NCI-H82 treated with DMSO at 0.1 percent for 48 hours (cell line): ENCODE measurements around the gene GALNT18.

Source experiments
- DNase-seq: peaks from one replicate; lab custom pipeline; 2025; ENCODE audit not compliant: unreplicated experiment; lab: John Stamatoyannopoulos, UW

The GALNT18 gene

DNA sequence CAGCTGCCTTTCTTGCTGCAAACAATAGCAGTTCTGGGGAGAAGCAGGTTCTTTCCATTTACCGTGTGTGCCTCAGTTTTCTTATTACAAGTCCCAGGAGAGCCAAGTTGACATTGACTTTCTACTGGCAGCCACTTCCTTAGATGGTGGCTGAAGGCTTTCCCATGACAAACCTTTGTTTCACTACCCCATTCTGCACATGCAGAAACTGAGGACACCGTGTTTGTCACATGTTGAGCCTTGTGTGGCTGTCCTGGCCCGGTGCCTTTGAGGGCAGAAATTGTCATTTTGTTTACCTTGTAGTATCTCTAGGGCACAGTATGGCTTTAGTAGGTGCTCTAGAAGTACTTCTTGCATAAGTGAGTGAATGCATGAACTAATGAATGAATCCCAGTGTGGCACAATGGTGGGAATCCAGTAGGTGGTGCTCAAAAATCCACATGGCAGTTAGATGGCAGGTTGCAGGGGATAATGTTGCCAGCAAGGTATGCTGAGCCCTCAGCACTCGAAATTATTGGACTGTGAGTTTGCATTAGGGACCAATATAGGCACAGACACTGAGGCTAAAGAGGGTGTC is 370.3 kb downstream of the GALNT18 start:
- DNase-seq = no peak

DNA sequence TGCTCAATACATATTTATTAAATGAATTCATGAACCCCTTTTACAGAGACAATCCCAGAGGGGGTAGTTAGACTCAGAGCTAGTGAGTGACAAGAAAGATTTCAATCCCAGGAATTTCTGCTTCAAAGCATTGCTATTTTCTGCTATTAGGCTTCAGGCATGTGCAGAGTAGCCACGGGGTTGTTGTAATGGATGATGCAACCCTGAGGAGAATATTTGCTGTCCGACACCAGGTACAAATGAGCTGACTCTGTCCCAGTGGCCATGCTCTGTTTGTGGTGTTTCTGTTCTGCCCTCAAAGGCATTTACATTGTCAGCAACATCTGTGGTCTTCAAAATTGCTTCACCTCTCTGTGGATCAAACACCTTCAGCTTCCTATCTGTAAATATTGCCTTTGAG is 371.3 kb downstream of the GALNT18 start:
- no peak for DNase-seq

DNA sequence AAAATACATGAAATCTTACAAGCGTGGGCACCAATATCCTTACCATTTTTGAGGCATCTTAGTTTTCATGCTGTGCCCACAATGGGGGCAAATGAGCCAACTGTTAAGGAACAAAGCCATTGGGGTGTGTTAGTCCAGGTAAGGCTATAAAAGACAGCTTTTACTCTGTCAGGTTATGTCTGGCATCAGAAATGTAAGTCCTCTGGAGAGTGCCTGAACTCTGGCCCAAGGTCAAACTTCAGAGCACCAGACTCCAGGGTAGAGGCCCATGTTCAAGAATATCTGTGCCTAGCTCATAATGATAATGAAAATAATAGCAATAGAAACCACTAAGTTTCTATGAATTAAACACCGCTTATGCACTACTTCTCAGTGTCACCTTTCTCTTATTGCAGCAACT is 374.2 kb downstream of the GALNT18 start:
- DNase-seq = no peak

DNA sequence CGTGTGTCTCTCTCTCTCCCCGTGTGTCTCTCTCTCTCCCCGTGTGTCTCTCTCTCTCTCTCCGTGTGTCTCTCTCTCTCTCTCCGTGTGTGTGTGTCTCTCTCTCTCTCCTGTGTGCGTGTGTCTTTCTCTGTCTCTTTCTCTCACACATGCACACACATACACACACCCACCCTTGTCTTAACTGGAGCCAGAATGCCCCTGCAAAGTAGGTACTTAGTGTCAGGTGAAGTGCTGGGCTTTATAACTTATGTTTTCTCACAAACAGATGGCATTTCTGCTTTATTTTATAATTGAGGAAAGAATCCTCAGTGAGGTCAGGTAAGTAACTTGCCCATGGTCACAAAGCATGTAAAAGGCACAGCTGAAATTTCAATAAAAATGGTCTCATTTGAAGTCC is 374.7 kb downstream of the GALNT18 start:
- no peak for DNase-seq

DNA sequence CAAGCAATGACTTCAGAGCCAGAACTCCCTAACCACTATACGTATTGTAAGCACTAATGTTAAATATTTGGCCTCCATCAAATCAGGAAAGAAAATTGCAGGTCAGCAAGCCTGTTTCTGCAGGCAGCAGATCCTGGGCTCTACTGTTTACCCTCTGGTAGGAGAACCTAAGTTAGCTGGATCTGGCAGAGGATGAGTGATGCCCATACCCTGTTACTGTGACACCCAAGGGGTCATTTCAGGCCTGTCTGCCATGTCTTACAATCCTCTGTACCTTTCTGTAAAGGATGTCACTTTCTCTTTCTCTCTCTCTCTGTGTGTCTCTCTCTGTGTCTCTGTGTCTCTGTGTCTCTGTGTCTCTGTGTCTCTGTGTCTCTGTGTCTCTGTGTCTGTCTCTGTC is 375.6 kb downstream of the GALNT18 start:
- no peak for DNase-seq

DNA sequence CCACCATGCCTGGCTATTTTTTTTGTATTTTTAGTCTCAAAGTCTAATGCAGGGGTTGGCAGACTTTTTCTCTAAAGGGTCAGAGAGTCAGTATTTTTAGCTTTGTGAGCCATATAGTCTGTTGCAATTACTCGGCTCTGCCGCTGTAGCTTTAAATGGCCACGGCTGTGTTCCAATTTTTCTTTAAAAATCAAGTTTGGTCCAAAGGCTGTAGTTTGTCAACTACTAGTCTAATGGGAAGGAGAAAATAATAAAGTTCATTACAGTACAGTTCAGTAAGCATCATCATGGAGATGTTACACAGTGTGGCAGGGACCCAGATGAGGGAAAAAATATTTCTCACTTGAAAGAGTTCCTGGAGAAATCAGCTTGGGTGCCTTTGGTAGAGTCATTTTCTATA is 376.4 kb downstream of the GALNT18 start:
- no peak for DNase-seq

DNA sequence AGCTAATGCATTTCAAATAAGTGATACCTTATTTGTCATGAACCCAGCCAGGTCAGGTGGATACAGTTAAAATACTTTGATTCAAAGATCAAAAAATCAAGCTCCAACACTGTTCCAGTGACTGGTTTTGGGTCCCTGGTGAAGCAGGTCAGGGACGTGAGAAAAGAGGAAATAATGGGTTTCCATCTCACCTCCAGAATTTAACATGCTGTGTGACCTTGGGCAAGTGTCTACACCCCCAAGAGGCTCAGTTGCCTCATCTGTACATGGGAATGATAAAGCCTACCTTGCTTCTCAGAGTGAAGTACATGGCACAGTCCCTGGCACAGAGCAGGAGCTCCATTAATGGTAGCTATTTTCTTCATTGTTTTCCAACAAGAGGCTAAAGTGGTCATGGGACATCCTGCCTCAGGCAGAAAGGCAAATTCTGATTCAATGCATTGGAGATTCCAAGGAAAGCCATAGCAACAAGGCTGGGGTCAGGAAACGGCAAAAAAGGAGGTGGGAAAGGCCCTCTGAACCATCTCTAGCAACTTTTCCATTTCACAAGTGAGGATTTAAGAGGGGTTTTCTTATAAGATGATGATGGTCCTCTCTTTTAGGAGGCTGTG is 377.2 kb downstream of the GALNT18 start:
- DNase-seq = no peak

DNA sequence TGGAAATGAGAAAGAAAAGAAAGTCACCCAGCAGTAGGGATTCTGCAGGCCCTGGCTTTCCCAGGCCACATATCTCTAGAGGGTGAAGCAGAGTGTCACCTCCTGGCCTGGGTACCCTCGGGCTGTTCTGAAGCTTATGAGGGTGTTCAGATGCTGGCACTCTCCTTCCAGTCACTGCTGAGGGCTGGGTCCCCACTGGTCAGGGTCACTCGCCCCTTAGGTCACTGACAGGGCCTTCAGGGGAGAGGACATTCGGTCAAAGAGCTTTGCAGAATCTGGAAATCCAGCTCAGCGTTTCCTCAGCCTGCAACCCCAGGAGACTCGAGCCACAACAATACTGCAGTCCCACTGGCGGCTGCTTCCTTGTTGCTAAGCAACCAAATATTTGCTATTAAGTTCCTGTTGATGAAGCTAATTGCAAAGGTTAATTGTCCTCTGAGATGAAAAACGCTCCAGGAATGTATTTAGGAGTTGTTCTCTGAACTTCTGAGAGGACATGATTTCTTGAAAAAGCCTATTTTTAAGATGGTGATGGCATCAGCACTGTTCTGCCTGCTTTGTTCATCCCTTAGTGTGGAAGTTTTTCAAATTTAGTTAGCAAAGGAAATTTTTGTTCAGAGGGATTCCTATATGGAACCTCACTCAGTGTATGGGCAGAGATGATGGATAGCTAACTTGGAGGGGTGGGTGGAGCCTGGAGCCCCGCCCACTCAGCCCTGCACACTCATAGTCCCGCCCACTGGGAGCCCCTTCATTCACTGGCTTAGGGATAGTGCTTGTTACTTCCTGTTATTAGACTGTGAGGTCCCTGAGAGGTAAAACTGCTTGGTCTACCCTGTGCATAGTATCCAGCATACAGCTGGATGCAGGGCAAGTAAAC is 378.0 kb downstream of the GALNT18 start:
- DNase-seq = peak; percentile 1

DNA sequence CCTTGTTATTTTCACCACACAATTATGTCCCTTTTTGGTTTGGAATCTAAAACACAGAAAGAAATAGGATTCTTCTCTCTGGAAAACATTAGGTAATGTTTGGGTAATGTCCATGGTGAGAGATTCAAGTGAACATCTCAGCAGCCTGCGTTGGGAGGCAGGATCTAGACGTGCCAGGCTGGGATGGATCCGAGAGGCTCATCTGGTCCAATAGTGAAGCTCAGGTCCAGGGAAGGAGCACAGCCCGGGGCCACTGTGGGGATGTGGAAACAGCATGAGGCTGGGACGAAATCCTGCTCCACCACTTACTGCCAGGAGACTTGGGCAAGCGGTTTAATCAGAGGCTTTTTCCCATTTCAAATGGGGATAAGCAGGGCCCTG is 378.6 kb downstream of the GALNT18 start:
- DNase-seq = no peak

DNA sequence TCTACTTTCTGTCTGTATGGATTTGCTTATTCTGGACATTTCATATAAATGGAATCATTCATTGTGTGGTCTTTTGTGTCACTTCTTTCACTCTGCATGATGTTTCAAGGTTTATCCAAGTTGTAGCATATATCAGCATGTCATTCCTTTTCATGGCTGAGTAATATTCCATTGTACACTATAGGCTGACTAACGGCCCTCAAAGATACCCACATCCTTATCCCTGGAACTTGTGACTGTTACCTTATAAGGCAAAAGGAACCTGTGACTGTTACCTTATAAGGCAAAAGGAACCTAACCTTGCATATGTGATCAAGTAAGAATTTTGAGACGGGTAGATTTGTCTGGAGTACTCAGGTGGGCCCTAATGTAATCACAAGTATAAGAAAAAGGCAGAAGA is 380.5 kb downstream of the GALNT18 start:
- no peak for DNase-seq

DNA sequence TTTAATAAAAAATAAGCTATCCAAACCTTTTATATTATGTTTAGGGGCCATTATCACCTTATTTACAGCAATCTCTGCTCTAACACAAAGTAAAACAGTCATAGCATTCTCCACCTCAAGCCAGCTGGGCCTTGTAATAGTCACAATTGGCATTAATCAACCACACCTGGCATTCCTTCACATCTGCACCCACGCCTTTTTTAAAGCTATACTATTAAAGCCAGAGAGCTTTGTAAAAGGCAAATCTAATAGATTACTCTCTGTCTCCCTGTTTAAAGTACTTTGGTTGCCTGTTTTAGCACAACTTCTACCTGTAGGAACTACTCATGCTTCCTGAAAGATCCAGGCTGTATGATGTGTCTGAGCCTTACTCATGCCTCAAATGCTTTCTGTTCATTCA is 381.8 kb downstream of the GALNT18 start:
- no peak for DNase-seq

DNA sequence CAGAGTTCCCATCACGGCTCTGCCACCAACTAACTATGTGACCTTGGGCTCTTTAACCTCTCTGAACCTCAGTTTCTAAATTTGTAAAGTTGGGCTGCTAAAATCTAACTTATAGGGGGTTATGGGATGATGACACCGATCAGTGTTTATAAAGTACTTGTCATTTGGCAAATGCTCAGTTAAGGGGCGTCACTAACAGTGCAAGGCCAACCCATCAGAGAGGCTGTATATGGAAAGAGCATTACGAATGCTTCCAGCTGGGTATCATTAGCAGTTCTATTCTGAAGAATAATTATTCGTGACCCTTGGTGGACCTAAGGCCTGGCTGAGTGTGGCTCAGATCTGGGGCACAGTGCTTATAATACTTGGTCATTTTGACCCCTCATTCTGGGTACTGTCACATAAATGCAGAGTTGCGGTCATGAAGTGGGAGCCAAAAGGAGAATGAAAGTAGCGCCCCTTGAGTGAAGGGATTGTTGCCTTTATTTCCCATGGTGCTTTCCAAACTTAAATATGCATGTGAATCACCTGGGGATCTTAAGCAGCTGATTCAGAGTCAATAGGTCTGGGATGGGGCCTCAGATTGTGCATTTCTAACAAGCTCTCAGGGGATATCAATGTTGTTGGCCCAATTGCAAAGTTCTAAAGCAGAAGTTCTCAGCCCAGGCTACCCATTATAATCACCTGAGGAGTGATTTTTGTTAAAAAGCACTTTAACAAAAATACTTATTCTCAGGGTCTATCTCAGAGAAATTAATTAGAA is 384.6 kb downstream of the GALNT18 start:
- no peak for DNase-seq

DNA sequence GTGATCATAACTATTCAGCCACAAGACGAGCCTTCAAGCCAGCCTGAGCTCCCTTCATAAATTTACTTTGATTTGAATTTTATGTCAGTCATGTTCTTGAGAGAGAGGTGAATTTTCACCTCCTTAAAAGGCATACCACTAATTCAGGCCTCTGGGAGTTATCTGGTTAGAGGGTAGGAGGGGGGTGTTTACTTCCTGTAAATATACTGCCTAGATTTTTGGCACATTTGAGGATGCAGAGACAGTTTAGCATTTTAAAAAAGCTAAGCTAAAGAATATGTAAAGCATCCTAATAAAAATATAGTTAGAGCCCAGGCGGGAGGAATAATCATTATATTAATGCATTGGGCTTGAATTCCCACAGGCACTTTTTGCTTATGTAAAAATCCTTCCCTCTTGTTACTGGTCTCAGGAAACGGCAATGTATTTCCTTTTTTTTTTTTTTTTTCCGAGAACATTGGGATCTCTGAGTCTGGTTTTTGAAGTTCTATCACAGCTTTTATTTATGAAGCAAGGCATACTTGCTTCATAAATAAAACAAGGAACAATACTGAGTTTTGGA is 385.2 kb downstream of the GALNT18 start:
- DNase-seq = no peak

DNA sequence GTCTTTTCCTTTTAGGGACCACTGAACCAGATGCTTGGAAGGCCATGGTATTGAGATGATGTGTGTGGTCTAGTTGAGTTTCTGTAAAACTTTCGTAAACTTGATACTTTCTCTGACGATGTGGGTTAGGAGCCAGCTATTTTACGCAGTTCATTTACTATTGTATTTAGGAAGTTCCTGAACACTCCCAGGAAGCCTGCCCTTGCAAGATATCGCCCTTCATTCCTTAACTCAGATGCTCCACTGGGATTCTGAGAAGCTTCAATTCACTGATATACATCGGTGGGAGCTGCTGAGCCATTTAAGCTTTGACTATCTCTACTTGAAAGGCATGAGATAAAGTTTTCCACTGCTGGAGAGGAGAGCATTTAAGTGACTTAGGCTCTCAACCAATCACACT is 390.0 kb downstream of the GALNT18 start:
- DNase-seq = no peak

DNA sequence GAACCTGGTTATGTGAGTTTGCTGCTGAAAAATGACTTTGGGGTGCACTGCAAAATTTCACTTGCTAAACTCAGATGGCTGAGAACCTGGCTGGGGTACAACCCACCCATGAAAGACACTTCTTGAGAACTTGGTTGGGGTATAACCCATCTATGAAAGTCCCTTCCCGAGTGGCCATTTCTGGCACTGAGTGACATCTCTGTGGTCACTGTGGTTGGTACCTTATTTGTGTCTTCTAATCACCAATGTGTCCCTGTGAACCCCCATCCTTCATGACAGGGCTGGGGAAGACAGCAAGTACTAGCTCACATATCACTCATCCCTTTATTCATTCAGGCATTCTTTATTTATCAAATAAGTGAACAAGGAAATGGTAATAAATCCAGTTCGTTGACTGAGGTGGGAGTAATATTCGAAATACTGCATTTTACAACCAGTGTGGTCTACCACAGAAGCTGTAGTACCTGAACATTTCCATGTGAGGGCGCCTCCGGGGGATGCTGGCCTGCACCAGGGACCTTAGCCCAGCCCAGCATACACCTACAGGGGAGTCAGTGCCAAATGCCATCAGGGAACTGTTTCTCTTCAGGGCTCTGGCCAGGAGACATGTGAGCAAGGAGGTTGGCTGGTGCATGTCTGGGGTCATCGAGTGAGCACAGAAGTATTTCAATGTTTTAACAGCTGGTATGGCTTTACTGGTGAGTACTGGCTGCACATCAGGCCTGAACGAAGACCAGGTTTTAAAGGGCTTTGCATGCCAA is 390.8 kb downstream of the GALNT18 start:
- no peak for DNase-seq

DNA sequence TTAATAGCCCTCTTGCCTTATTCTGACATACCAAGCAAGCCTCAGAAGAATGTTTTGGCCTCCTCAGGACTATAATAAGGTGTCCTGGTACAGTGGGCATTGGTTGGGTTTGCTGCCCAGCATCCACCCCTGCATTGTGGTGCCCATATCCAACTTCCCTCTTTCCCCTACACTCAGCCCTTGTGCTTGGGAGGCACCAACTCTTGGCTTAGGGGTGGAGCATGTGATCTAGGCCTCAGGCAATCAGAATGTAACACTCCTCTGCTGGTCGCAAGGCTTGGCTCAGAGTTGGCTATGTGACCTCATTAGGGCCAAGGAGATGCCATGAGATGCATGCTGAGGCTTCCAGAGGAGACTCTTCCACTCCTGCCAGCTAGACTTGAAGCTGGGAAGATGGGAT is 391.7 kb downstream of the GALNT18 start:
- DNase-seq = no peak

DNA sequence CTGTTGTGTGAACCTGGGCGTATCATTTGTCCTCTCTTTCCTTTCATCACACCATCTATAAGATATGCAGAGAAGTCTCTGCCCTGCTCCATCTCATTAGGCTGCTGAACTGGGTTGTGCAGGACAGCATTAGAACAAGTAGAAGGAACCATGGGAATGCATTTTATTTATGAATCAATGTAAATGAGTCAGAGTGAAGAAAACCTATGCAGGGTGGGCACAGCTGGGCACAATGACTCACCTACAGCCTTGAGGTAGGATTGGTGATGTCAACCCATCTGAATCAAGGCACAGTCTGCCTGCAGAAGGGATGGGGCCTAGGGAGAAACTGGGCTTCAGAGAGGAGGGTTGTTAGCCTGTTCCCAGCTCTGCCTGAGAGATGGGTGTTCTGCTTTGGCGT is 392.2 kb downstream of the GALNT18 start:
- no peak for DNase-seq

DNA sequence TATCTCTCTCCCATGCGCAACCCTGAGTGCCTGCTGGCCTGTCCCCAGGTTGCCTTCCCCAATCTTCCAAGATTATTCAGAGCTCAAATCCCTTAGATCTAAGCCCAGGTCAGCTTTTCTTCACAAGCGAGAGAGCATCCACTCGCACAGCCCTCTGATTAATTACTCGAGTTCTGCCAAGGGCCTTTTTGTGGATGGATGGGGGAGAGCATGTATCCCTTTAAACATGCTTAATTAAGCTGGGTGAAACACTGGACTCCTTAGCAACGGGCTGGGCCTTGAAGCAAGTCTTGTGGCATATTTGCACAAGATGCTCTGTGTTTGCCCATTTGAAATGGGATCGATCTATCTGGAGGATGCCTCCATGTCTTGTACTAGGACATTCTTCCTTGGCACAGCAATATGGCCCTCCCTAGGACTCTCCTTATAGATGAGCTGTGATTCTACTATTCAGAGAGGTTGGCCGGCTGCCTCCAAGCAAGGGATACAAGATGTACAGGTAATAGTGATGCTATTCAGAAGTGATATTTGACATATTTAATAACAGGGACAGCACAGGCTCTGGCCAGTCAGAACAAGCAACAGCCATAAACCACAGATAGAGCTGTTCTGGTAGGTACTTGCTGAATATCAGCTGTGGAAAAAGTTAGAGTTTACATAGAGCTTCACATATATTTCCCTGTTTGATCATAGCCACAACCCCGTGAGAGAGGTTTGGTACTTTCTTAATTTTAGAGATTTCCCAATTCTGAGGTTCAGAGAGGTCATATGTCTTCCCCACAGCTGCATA is 394.3 kb downstream of the GALNT18 start:
- DNase-seq = no peak
